GM23338 (cell line): ENCODE results near the gene OGA.

Experiments
- CREB1 ChIP-seq: fragments of 250-450 bp; sonication (Bioruptor Pico); IDR thresholded peaks from 2 replicates; pipeline ENCODE4 v1.5.0; 2020; ENCODE audit warnings: low read depth, mild to moderate bottlenecking, moderate library complexity
- EZH2 ChIP-seq: fragments of 200-600 bp; sonication (generic); IDR thresholded peaks from one replicate; pipeline ENCODE4 v1.8.0; 2017; ENCODE audit warnings: antibody characterized with exemption, mild to moderate bottlenecking, low read depth; ENCODE audit not compliant: unreplicated experiment
- EZH2phosphoT487 ChIP-seq: fragments of 200-600 bp; sonication (generic); IDR thresholded peaks from one replicate; pipeline ENCODE4 v1.8.1; 2018; ENCODE audit warnings: antibody characterized with exemption; ENCODE audit not compliant: unreplicated experiment
- JUNB ChIP-seq: IDR thresholded peaks from one replicate; pipeline ENCODE4 v1.6.1; 2016; ENCODE audit warnings: antibody characterized with exemption; ENCODE audit not compliant: unreplicated experiment
- NANOG ChIP-seq: IDR thresholded peaks from 2 replicates; pipeline ENCODE4 v1.6.1; 2016; ENCODE audit warnings: antibody characterized with exemption, borderline replicate concordance
- POLR2AphosphoS5 ChIP-seq: IDR thresholded peaks from 2 replicates; pipeline ENCODE4 v1.6.1; 2016; ENCODE audit warnings: antibody characterized with exemption, low read depth
- STAT1 ChIP-seq: IDR thresholded peaks from one replicate; pipeline ENCODE4 v1.6.1; 2016; ENCODE audit warnings: antibody characterized with exemption; ENCODE audit not compliant: unreplicated experiment
- ZNF114 ChIP-seq: fragments of 250-450 bp; sonication (Bioruptor Pico); IDR thresholded peaks from 2 replicates; pipeline ENCODE4 v1.5.0; 2020; ENCODE audit warnings: mild to moderate bottlenecking, moderate library complexity
- ZNF331 ChIP-seq: fragments of 250-450 bp; sonication (Bioruptor Pico); IDR thresholded peaks from 2 replicates; pipeline ENCODE4 v1.5.0; 2020; ENCODE audit warnings: low read depth, mild to moderate bottlenecking, moderate library complexity
- TF ChIP-seq, protein P1 (sequence below), 2 experiments: fragments of 200-600 bp in 1 of 2; sonication (generic) in 1 of 2; conservative IDR thresholded peaks; 2 replicates each; pipeline versions ENCODE4 v1.5.1 to v1.6.1; 2016 to 2017; ENCODE audit warnings: antibody characterized with exemption in 2 of 2, low read depth in 2 of 2, mild to moderate bottlenecking in 2 of 2, moderate library complexity in 1 of 2
- TF ChIP-seq, protein P2 (sequence below): IDR thresholded peaks from one replicate; pipeline ENCODE4 v1.6.1; 2018; ENCODE audit warnings: antibody characterized with exemption; ENCODE audit not compliant: unreplicated experiment
- TF ChIP-seq, protein P3 (sequence below): IDR thresholded peaks from 2 replicates; pipeline ENCODE4 v1.6.1; 2016; ENCODE audit warnings: antibody characterized with exemption
- TF ChIP-seq, protein P4 (sequence below): fragments of 250-450 bp; sonication (Bioruptor Pico); IDR thresholded peaks from 2 replicates; pipeline ENCODE4 v1.5.0; 2020; ENCODE audit warnings: mild to moderate bottlenecking, moderate library complexity

DNA sequence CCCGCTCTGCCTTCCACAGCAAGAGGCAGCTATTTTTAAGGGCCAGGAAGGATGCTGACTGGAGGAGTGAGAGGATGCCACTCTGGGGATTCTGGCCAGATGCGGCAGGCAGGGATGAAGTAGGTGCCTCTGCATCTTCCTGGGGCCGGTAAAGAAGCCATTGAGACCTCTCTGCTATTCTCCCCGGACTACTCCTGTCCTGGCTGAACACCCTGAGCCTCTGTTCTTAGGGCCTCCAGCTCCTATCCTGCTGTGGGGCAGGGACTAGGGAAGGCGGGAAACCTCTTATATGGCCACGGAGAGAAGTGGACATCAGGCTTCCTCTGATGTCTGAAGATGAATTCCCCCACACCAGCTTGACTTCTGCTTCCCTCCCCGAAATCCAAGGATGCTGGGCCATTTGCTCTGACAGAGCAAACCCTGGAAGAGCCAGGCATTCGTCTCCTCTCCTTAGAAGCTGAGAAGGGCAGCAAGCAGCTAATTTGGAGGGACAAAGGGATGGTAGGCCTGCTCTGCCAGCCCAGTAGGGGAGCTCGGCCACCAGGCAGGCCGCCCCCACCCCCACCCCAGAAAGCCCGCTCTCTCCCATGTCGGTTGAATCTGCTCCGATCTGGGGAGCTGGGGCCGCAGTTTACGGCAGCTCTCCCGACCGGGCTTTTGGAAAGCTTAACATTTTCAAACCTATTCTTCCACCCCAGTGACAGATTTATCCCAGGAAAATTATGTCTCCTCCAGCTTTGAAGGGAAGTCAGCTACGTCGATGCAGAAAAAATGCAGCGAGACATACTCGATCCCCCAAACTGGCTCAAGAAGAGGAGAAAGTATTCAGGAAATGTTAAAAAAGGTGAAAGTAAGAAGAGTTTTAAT is 45.1 kb downstream of the OGA start:
- TF ChIP-seq EZH2 (peak; percentile 43), EZH2phosphoT487 (no peak), POLR2AphosphoS5 (no peak), ZNF114 (no peak), CREB1 (CRISPR knock-in tag) (no peak), STAT1 (no peak), JUNB (no peak), ZNF331 (CRISPR knock-in tag) (no peak), NANOG (no peak)
- TF ChIP-seq, protein P1, sequence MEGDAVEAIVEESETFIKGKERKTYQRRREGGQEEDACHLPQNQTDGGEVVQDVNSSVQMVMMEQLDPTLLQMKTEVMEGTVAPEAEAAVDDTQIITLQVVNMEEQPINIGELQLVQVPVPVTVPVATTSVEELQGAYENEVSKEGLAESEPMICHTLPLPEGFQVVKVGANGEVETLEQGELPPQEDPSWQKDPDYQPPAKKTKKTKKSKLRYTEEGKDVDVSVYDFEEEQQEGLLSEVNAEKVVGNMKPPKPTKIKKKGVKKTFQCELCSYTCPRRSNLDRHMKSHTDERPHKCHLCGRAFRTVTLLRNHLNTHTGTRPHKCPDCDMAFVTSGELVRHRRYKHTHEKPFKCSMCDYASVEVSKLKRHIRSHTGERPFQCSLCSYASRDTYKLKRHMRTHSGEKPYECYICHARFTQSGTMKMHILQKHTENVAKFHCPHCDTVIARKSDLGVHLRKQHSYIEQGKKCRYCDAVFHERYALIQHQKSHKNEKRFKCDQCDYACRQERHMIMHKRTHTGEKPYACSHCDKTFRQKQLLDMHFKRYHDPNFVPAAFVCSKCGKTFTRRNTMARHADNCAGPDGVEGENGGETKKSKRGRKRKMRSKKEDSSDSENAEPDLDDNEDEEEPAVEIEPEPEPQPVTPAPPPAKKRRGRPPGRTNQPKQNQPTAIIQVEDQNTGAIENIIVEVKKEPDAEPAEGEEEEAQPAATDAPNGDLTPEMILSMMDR (conservative IDR thresholded peaks at IDR 0.05; ENCODE audit: low read depth in 2 of 2) = no peak
- TF ChIP-seq, protein P2, sequence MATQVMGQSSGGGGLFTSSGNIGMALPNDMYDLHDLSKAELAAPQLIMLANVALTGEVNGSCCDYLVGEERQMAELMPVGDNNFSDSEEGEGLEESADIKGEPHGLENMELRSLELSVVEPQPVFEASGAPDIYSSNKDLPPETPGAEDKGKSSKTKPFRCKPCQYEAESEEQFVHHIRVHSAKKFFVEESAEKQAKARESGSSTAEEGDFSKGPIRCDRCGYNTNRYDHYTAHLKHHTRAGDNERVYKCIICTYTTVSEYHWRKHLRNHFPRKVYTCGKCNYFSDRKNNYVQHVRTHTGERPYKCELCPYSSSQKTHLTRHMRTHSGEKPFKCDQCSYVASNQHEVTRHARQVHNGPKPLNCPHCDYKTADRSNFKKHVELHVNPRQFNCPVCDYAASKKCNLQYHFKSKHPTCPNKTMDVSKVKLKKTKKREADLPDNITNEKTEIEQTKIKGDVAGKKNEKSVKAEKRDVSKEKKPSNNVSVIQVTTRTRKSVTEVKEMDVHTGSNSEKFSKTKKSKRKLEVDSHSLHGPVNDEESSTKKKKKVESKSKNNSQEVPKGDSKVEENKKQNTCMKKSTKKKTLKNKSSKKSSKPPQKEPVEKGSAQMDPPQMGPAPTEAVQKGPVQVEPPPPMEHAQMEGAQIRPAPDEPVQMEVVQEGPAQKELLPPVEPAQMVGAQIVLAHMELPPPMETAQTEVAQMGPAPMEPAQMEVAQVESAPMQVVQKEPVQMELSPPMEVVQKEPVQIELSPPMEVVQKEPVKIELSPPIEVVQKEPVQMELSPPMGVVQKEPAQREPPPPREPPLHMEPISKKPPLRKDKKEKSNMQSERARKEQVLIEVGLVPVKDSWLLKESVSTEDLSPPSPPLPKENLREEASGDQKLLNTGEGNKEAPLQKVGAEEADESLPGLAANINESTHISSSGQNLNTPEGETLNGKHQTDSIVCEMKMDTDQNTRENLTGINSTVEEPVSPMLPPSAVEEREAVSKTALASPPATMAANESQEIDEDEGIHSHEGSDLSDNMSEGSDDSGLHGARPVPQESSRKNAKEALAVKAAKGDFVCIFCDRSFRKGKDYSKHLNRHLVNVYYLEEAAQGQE = no peak
- TF ChIP-seq, protein P3, sequence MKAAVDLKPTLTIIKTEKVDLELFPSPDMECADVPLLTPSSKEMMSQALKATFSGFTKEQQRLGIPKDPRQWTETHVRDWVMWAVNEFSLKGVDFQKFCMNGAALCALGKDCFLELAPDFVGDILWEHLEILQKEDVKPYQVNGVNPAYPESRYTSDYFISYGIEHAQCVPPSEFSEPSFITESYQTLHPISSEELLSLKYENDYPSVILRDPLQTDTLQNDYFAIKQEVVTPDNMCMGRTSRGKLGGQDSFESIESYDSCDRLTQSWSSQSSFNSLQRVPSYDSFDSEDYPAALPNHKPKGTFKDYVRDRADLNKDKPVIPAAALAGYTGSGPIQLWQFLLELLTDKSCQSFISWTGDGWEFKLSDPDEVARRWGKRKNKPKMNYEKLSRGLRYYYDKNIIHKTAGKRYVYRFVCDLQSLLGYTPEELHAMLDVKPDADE = no peak
- TF ChIP-seq, protein P4, sequence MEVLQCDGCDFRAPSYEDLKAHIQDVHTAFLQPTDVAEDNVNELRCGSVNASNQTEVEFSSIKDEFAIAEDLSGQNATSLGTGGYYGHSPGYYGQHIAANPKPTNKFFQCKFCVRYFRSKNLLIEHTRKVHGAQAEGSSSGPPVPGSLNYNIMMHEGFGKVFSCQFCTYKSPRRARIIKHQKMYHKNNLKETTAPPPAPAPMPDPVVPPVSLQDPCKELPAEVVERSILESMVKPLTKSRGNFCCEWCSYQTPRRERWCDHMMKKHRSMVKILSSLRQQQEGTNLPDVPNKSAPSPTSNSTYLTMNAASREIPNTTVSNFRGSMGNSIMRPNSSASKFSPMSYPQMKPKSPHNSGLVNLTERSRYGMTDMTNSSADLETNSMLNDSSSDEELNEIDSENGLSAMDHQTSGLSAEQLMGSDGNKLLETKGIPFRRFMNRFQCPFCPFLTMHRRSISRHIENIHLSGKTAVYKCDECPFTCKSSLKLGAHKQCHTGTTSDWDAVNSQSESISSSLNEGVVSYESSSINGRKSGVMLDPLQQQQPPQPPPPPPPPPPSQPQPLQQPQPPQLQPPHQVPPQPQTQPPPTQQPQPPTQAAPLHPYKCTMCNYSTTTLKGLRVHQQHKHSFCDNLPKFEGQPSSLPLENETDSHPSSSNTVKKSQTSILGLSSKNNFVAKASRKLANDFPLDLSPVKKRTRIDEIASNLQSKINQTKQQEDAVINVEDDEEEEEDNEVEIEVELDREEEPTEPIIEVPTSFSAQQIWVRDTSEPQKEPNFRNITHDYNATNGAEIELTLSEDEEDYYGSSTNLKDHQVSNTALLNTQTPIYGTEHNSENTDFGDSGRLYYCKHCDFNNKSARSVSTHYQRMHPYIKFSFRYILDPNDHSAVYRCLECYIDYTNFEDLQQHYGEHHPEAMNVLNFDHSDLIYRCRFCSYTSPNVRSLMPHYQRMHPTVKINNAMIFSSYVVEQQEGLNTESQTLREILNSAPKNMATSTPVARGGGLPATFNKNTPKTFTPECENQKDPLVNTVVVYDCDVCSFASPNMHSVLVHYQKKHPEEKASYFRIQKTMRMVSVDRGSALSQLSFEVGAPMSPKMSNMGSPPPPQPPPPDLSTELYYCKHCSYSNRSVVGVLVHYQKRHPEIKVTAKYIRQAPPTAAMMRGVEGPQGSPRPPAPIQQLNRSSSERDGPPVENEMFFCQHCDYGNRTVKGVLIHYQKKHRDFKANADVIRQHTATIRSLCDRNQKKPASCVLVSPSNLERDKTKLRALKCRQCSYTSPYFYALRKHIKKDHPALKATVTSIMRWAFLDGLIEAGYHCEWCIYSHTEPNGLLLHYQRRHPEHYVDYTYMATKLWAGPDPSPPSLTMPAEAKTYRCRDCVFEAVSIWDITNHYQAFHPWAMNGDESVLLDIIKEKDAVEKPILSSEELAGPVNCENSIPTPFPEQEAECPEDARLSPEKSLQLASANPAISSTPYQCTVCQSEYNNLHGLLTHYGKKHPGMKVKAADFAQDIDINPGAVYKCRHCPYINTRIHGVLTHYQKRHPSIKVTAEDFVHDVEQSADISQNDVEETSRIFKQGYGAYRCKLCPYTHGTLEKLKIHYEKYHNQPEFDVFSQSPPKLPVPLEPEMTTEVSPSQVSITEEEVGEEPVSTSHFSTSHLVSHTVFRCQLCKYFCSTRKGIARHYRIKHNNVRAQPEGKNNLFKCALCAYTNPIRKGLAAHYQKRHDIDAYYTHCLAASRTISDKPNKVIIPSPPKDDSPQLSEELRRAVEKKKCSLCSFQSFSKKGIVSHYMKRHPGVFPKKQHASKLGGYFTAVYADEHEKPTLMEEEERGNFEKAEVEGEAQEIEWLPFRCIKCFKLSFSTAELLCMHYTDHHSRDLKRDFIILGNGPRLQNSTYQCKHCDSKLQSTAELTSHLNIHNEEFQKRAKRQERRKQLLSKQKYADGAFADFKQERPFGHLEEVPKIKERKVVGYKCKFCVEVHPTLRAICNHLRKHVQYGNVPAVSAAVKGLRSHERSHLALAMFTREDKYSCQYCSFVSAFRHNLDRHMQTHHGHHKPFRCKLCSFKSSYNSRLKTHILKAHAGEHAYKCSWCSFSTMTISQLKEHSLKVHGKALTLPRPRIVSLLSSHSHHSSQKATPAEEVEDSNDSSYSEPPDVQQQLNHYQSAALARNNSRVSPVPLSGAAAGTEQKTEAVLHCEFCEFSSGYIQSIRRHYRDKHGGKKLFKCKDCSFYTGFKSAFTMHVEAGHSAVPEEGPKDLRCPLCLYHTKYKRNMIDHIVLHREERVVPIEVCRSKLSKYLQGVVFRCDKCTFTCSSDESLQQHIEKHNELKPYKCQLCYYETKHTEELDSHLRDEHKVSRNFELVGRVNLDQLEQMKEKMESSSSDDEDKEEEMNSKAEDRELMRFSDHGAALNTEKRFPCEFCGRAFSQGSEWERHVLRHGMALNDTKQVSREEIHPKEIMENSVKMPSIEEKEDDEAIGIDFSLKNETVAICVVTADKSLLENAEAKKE (CRISPR knock-in tag) = no peak
